ENCODE data around the gene ALDH16A1.

Gene ALDH16A1

DNA sequence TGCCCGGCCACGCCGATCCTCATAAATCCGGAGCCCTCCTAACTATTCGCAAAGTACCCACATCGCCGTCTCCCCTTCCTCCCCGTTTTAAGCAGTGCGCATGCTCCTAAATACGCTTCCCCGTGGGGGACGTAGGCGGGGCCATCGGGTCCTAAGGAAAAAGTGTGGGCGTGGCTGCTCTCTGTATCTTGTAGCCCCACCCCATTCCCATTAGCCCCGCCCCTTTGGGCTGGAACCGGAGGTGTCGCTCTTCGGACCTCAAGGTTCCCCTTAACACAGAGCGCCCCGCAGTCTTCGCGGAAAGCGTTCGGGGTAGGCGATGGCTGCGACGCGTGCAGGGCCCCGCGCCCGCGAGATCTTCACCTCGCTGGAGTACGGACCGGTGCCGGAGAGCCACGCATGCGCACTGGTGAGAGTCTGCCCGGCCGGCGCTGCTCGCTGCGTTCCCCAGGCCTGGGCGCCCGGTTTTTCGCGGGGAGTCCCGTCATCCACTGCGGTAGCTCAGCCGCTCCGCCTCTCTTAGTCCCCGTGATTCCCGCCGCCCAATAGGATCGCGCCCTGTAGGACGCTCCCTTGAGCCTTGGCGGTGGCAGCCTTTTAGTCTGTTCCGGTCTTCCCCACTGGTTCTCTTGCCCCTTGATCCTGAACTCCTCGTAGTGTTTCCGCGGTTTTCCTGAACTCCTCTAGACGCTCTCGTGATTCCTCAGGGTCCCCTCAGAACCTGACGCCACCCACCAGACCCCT lies at the start of gene ALDH16A1:
Gene ALDH16A1, plus strand, starts transcription at position 213 of the 744 bp plus-strand sequence. Its CDS starts 107 bp downstream, at position 320.
- Histone ChIP-seq H3K9ac (ENCODE audit: low read length in 5 of 5) (peak within 1 kb of the TSS; percentile 86 to 96 (median 90)), H3K27ac (ENCODE audit: low read depth, low read length) (peak within 1 kb of the TSS; percentile 92), H3K4me3 (ENCODE audit: low read depth in 1 of 5, low read length in 5 of 5) (peak within 1 kb of the TSS; percentile 76 to 97 (median 88)), H3K9me3 (ENCODE audit: control insufficient read depth in 5 of 5, low read length in 5 of 5) (no peaks in the 10 kb centered on the region), H3K36me3 (ENCODE audit: control insufficient read depth in 5 of 5, insufficient read depth in 5 of 5, low read length in 5 of 5) (peaks cover 0 to 13% (median 4%) of the 10 kb centered on the region in 5 donors), H3K4me1 (ENCODE audit: control insufficient read depth in 5 of 5, insufficient read depth in 5 of 5, low read length in 5 of 5) (peaks cover 6 to 55% (median 44%) of the 10 kb centered on the region in 5 donors), H3K27me3 (ENCODE audit: control insufficient read depth in 5 of 5, insufficient read depth in 4 of 5, low read length in 5 of 5) (no peaks in the 10 kb centered on the region)

DNA sequence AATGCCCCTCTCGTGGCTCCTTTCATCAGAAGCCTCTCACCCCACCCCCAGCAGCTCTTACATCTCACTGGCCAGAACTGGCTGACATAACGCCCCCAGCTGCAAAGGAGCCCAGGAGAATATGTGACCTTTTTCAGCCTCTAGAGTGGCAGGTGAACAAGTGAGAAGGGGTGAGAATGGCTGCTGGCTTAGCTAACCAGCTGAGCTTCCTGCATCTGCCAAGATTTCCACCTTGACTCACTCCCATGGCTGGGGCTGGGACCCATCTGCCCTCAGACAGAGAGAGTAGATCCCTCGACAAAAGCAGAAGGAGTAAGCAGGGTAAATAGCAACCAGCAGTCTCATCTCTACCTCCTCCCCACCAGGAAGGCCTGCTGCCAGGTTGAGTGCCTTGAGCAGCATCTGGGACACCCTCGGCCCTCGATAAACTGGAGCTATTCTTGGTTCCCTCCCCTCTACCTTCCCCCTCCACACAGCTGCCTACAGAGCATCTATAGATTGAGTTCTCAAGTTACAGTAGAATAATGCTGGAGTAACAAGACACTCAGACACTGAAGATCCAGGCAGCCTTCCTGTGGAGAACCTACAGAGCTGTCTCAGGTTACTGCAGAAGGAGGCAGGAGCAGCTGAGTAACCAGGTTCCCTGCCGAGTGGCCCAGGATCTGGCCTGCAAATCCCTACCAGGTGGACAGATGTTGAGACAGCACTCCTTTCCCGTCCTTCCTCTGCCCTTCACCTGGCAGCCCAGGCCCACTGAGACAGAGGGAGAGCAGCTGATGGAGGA lies 49.4 kb upstream of the ALDH16A1 start:
- no peak overlapping the region for H3K27ac ChIP-seq (ENCODE audit: low read depth, low read length)
- no peak overlapping the region for H3K9ac ChIP-seq (ENCODE audit: low read length in 5 of 5)
- H3K4me1 ChIP-seq (ENCODE audit: control insufficient read depth in 5 of 5, insufficient read depth in 5 of 5, low read length in 5 of 5), result peaks cover 0 to under 1% (median 0%) of the 10 kb centered on the region in 5 donors
- H3K27me3 ChIP-seq (ENCODE audit: control insufficient read depth in 5 of 5, insufficient read depth in 4 of 5, low read length in 5 of 5), result peaks cover 0 to 4% (median 0%) of the 10 kb centered on the region in 5 donors
- no peak overlapping the region for H3K4me3 ChIP-seq (ENCODE audit: low read depth in 1 of 5, low read length in 5 of 5)
- H3K9me3 ChIP-seq (ENCODE audit: control insufficient read depth in 5 of 5, low read length in 5 of 5), result no peaks in the 10 kb centered on the region
- H3K36me3 ChIP-seq (ENCODE audit: control insufficient read depth in 5 of 5, insufficient read depth in 5 of 5, low read length in 5 of 5), result no peaks in the 10 kb centered on the region

DNA sequence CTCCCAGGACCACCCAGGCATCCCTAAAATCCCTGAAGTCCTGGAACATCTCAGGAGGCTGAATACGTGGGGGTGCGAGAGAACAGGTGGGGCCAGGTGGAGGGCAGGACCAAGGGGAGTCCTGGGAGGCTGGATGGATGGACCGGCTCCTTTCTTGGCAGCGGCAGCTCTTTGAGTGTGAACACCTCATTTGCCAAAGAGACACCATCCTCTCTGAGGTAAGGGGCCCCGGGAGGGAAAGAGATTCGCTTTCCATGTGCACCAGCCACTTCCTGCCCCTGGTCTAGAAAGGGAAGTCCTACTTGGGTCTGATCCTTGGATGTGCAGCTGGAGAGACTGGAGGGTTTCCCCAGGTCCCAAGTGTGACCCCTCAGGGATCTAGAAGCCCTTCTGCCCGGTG lies 45.9 kb upstream of the ALDH16A1 start:
- peaks cover 0 to 3% (median 0%) of the 10 kb centered on the region in 5 donors for H3K27me3 ChIP-seq (ENCODE audit: control insufficient read depth in 5 of 5, insufficient read depth in 4 of 5, low read length in 5 of 5)
- no peak overlapping the region for H3K9ac ChIP-seq (ENCODE audit: low read length in 5 of 5)
- no peaks in the 10 kb centered on the region for H3K36me3 ChIP-seq (ENCODE audit: control insufficient read depth in 5 of 5, insufficient read depth in 5 of 5, low read length in 5 of 5)
- peaks cover 0 to 10% (median 0%) of the 10 kb centered on the region in 5 donors for H3K4me1 ChIP-seq (ENCODE audit: control insufficient read depth in 5 of 5, insufficient read depth in 5 of 5, low read length in 5 of 5)
- no peak overlapping the region for H3K4me3 ChIP-seq (ENCODE audit: low read depth in 1 of 5, low read length in 5 of 5)
- no peak overlapping the region for H3K27ac ChIP-seq (ENCODE audit: low read depth, low read length)
- H3K9me3 ChIP-seq (ENCODE audit: control insufficient read depth in 5 of 5, low read length in 5 of 5), result no peaks in the 10 kb centered on the region

DNA sequence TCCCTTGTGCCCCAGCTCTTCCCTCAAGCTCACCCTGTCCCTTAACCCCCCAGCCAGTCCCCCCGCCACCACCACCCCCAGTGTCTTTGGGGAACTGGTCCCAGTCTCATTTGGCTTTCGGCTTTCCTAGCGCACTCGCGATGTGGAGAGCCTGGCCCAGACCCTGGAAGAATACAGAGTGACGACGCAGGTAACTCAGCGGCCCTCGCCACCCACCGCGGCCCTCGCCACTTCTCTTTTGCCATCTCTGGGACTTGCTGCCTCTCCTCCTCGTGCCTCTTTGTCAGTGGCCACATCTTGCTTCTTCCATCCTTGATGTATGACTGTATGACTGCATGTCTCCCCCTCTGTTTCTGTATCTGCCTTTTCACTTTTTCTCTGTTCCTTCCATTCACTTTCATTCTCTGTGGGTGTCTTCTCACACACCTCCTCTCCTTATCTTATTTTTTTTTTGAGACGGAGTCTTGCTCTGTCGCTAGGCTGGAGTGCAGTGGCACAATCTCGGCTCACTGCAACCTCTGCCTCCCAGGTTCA lies 45.5 kb upstream of the ALDH16A1 start:
- H3K36me3 ChIP-seq (ENCODE audit: control insufficient read depth in 5 of 5, insufficient read depth in 5 of 5, low read length in 5 of 5), result no peaks in the 10 kb centered on the region
- peaks cover 0 to 10% (median 0%) of the 10 kb centered on the region in 5 donors for H3K4me1 ChIP-seq (ENCODE audit: control insufficient read depth in 5 of 5, insufficient read depth in 5 of 5, low read length in 5 of 5)
- peaks cover 0 to 3% (median 0%) of the 10 kb centered on the region in 5 donors for H3K27me3 ChIP-seq (ENCODE audit: control insufficient read depth in 5 of 5, insufficient read depth in 4 of 5, low read length in 5 of 5)
- no peak overlapping the region for H3K27ac ChIP-seq (ENCODE audit: low read depth, low read length)
- H3K4me3 ChIP-seq (ENCODE audit: low read depth in 1 of 5, low read length in 5 of 5), result no peak overlapping the region
- H3K9me3 ChIP-seq (ENCODE audit: control insufficient read depth in 5 of 5, low read length in 5 of 5), result no peaks in the 10 kb centered on the region
- H3K9ac ChIP-seq (ENCODE audit: low read length in 5 of 5), result no peak overlapping the region

DNA sequence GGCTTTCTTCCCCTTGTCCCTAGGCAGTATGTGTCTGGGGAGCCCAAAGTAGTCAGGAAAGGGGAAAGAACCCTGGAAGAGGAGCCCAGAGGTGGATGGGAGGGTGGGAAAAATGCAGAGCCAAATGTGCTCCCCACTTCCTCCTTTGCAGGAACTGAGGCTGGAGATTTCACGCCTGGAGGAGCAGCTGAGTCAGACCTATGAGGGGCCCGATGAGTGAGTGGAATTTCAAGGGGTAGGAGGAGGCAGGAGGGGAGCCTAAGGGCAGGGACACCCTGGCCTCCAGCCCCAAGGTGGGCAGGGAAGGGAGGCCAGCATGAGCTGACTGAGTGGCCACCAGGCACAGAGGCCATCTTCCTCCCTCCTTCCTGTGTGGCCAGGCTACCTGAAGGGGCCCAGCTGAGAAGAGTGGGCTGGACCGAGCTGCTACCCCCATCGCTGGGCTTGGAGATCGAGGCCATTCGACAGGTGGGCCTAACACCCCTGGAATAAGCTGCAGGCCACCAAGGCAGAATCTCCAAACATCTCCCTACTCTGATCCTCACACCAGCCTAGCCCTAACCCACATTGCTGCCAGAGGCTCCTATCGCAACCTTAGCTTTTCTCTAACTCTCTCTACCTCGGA lies 44.1 kb upstream of the ALDH16A1 start:
- Histone ChIP-seq H3K9me3 (ENCODE audit: control insufficient read depth in 5 of 5, low read length in 5 of 5) (no peaks in the 10 kb centered on the region), H3K36me3 (ENCODE audit: control insufficient read depth in 5 of 5, insufficient read depth in 5 of 5, low read length in 5 of 5) (no peaks in the 10 kb centered on the region), H3K9ac (ENCODE audit: low read length in 5 of 5) (no peak overlapping the region), H3K27me3 (ENCODE audit: control insufficient read depth in 5 of 5, insufficient read depth in 4 of 5, low read length in 5 of 5) (peaks cover 0 to 4% (median 0%) of the 10 kb centered on the region in 5 donors), H3K4me3 (ENCODE audit: low read depth in 1 of 5, low read length in 5 of 5) (no peak overlapping the region), H3K27ac (ENCODE audit: low read depth, low read length) (no peak overlapping the region), H3K4me1 (ENCODE audit: control insufficient read depth in 5 of 5, insufficient read depth in 5 of 5, low read length in 5 of 5) (peaks cover 0 to 10% (median 0%) of the 10 kb centered on the region in 5 donors)

DNA sequence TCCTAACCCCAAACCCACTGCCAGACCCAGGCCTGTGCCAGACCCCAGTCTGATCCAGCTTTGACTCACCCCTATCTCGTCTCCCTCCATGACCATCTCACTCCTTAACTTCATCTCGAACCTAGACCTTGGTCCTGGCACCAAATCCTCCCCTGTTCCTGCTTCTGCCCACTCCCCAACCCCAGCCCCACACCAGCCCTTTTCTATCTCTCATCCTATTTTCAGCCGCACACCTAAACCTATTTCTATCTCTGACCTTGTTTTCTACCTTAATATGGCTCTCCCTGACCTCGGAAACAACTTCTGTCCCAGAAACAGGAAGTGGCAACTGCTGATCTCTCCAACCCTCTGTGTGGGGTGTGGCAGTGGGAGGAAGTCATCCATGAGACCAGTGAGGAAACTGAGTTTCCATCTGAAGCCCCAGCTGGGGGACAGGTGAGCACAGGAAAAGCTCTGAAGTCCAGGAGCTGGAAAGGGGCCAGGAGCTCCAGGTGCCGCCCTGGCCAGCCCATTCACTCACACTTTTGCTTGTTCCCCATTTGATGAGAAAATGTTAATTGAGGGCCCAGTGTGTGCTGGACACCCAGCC lies 43.5 kb upstream of the ALDH16A1 start:
- no peaks in the 10 kb centered on the region for H3K36me3 ChIP-seq (ENCODE audit: control insufficient read depth in 5 of 5, insufficient read depth in 5 of 5, low read length in 5 of 5)
- no peak overlapping the region for H3K27ac ChIP-seq (ENCODE audit: low read depth, low read length)
- no peak overlapping the region for H3K4me3 ChIP-seq (ENCODE audit: low read depth in 1 of 5, low read length in 5 of 5)
- H3K9me3 ChIP-seq (ENCODE audit: control insufficient read depth in 5 of 5, low read length in 5 of 5), result no peaks in the 10 kb centered on the region
- H3K4me1 ChIP-seq (ENCODE audit: control insufficient read depth in 5 of 5, insufficient read depth in 5 of 5, low read length in 5 of 5), result peaks cover 0 to 10% (median 0%) of the 10 kb centered on the region in 5 donors
- H3K27me3 ChIP-seq (ENCODE audit: control insufficient read depth in 5 of 5, insufficient read depth in 4 of 5, low read length in 5 of 5), result peaks cover 0 to 6% (median 0%) of the 10 kb centered on the region in 5 donors
- no peak overlapping the region for H3K9ac ChIP-seq (ENCODE audit: low read length in 5 of 5)

DNA sequence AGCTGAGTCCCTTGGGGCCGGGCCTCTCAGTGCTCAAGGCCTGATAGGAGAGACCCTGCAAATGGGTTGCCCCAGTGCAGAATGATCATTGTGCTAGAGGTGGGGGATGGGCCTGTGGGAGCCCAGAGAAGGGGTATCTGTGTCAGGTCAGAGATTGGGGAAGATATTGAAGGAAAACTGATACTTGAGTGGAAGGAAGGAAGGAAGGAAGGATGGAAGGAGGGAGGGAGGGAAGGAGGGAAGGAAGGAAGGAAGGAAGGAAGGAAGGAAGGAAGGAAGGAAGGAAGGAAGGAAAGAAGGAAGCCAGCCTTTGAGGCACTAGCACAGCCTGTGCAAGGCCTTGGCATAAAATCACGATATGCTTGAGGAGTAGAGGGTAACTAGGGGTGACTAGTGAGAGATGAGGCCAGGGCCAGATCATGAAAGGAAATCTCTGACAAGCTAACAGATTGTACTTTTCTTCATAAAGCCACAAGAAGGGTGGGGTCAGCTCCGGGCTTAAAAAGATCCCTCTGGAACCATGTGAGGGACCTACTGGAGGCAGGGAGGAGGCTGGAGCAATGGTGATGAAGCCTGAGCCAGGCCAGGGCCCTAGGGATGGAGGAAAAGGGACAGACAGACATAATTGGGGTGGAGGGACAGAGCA lies 41.2 kb upstream of the ALDH16A1 start:
- Histone ChIP-seq H3K4me1 (ENCODE audit: control insufficient read depth in 5 of 5, insufficient read depth in 5 of 5, low read length in 5 of 5) (peaks cover 0 to 10% (median 0%) of the 10 kb centered on the region in 5 donors), H3K27me3 (ENCODE audit: control insufficient read depth in 5 of 5, insufficient read depth in 4 of 5, low read length in 5 of 5) (peaks cover 10 to 16% (median 14%) of the 10 kb centered on the region in 5 donors), H3K9ac (ENCODE audit: low read length in 5 of 5) (no peak overlapping the region), H3K27ac (ENCODE audit: low read depth, low read length) (no peak overlapping the region), H3K9me3 (ENCODE audit: control insufficient read depth in 5 of 5, low read length in 5 of 5) (no peaks in the 10 kb centered on the region), H3K36me3 (ENCODE audit: control insufficient read depth in 5 of 5, insufficient read depth in 5 of 5, low read length in 5 of 5) (no peaks in the 10 kb centered on the region), H3K4me3 (ENCODE audit: low read depth in 1 of 5, low read length in 5 of 5) (no peak overlapping the region)

DNA sequence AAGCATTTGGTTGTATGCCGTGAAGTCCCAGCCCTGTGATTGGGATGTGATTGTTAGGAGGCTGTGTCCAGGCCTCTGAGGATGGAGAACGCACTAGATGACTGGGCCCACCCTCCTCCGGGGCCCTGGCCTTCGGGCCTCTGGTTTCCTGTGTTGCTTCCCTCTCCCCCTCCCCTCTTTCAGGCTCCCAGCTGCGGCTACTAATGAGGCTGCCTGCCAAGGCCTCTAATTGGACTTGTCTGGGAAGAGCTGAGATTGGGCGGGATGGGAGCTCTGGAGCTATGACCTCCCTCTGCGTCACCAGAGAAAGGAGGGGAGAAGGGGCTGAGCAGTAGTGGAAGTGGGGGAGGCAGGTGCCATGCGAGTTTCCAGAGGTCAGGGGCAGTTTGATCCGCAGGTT lies 39.7 kb upstream of the ALDH16A1 start:
- Histone ChIP-seq H3K27ac (ENCODE audit: low read depth, low read length) (no peak overlapping the region), H3K9ac (ENCODE audit: low read length in 5 of 5) (no peak overlapping the region), H3K4me1 (ENCODE audit: control insufficient read depth in 5 of 5, insufficient read depth in 5 of 5, low read length in 5 of 5) (peaks cover 0 to 10% (median 2%) of the 10 kb centered on the region in 5 donors), H3K9me3 (ENCODE audit: control insufficient read depth in 5 of 5, low read length in 5 of 5) (no peaks in the 10 kb centered on the region), H3K4me3 (ENCODE audit: low read depth in 1 of 5, low read length in 5 of 5) (no peak overlapping the region), H3K36me3 (ENCODE audit: control insufficient read depth in 5 of 5, insufficient read depth in 5 of 5, low read length in 5 of 5) (no peaks in the 10 kb centered on the region), H3K27me3 (ENCODE audit: control insufficient read depth in 5 of 5, insufficient read depth in 4 of 5, low read length in 5 of 5) (peaks cover 14 to 29% (median 22%) of the 10 kb centered on the region in 5 donors)

DNA sequence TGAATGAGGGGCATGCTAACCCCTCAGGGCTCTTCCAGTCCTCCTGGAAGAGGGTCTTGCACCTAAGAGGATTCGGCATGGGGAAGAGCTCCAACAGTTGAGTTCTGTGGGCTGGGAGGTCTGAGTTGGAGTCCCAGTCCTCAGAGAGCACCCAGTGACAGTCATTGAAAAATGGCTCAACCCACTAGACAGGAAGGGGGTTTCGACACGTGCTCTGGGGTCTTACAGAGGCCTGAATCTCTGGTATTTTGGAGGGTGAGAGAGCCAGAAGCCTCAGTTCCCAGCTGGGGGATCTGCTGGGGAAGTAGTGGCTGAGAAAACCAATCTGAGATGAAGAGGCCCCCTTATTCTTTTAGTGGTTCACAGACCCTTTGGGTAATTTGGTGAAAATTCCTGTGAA lies 38.8 kb upstream of the ALDH16A1 start:
- Histone ChIP-seq H3K9me3 (ENCODE audit: control insufficient read depth in 5 of 5, low read length in 5 of 5) (no peaks in the 10 kb centered on the region), H3K9ac (ENCODE audit: low read length in 5 of 5) (no peak overlapping the region), H3K4me3 (ENCODE audit: low read depth in 1 of 5, low read length in 5 of 5) (no peak overlapping the region), H3K36me3 (ENCODE audit: control insufficient read depth in 5 of 5, insufficient read depth in 5 of 5, low read length in 5 of 5) (no peaks in the 10 kb centered on the region), H3K4me1 (ENCODE audit: control insufficient read depth in 5 of 5, insufficient read depth in 5 of 5, low read length in 5 of 5) (peaks cover 0 to 3% (median 2%) of the 10 kb centered on the region in 5 donors), H3K27me3 (ENCODE audit: control insufficient read depth in 5 of 5, insufficient read depth in 4 of 5, low read length in 5 of 5) (peaks cover 14 to 37% (median 30%) of the 10 kb centered on the region in 5 donors), H3K27ac (ENCODE audit: low read depth, low read length) (no peak overlapping the region)

All from subcutaneous abdominal adipose tissue (tissue), 5 donors.